ENCODE results near the gene CPN2.

DNA sequence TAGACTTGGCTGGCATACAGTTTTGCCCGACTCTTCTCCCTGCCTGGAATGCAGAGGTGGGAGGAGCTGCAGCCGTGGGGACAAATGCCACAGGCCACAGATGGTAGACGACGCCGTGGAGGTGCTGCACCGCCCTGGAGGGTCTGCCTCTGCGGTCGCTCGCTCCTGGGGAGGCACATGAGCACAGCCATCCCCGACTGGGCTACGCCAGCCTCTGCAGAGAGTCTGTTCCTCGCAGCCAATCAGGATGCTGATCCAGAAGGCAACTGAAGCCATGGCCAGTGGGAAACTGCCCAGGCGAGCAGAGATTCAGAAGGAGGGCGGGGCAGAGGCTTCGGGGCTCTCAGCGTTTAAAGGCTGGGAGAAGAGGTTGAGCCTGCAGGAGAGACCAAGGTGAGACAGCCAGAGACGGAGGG, 30.3 kb upstream of the CPN2 start:
- TF ChIP-seq POLR2A (IDR thresholded peaks at IDR 0.05) (no peak), EP300 (IDR thresholded peaks at IDR 0.05) (no peak)
- TF ChIP-seq, protein P1, sequence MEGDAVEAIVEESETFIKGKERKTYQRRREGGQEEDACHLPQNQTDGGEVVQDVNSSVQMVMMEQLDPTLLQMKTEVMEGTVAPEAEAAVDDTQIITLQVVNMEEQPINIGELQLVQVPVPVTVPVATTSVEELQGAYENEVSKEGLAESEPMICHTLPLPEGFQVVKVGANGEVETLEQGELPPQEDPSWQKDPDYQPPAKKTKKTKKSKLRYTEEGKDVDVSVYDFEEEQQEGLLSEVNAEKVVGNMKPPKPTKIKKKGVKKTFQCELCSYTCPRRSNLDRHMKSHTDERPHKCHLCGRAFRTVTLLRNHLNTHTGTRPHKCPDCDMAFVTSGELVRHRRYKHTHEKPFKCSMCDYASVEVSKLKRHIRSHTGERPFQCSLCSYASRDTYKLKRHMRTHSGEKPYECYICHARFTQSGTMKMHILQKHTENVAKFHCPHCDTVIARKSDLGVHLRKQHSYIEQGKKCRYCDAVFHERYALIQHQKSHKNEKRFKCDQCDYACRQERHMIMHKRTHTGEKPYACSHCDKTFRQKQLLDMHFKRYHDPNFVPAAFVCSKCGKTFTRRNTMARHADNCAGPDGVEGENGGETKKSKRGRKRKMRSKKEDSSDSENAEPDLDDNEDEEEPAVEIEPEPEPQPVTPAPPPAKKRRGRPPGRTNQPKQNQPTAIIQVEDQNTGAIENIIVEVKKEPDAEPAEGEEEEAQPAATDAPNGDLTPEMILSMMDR (IDR thresholded peaks at IDR 0.05) = no peak

All from tibial nerve (tissue), 4 donors.